Activated T-cell treated with anti-CD3 and anti-CD28 coated beads, Interleukin-2, amount 50 U/mL, for 1 hour (primary cell): ENCODE results near the gene ZNF787.
"Not testable (repeated sequence)": the region's sequence is repeated elsewhere in the genome, so short reads cannot be mapped to it uniquely, and the experiment has no call there.

Experiments
- DNase-seq: peaks from one replicate; pipeline ENCODE4 v3.0.0-alpha.2; 2020

Gene ZNF787

GRCh38 chr19:56121180-56122167, at the start of gene ZNF787:
Gene ZNF787, minus strand, starts transcription at chr19:56121295. Its CDS starts 18,078 bp downstream, at chr19:56103217.
- DNase-seq: peak; percentile 99

GRCh38 chr19:56170261-56170660, 49.2 kb upstream of the ZNF787 start:
- no peak for DNase-seq

GRCh38 chr19:56167064-56167578, 46.0 kb upstream of the ZNF787 start:
- no peak for DNase-seq

DNA sequence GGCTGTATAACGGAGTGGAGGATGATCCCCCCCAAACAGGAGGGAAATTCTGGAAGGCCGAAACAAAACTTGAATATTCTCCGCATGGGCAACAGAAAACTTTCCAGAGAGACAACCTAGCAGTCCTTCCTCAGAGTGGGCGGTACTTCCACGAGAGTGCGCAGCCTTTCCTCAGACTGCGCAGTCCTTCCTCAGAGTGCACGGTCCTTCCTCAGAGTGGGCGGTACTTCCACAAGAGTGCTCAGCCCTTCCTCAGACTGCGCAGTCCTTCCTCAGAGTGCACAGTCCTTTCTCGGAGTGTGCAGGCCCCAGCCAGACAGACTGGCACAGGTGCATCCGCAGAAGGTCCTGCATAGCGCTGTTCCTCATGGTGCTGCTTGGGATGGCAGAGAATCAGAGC, 42.0 kb upstream of the ZNF787 start:
- no peak for DNase-seq

GRCh38 chr19:56162258-56162657, 41.2 kb upstream of the ZNF787 start:
- DNase-seq: no peak

DNA sequence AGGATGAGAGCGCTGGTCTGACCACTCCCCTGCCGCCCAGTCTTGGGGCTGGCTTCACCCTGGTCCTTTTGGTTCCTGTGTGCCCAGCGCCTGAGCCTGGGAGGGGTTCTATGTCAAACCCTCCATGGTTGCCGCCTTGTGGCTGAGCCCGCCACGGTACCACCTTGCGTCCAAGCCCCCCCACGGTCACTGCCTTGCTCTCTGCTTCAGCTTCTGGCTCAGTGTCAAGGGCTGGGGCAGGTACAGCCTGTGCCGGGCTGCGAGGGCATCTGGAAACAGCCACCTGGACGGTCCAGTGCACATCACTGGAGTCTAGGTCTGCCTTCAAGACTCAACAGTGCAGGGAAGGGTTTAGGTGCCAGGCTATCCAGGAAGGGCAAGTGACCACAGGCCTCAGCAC, 40.4 kb upstream of the ZNF787 start:
- DNase-seq: no peak

- no peak for DNase-seq
Observed at GRCh38 chr19:56159622-56160271, 38.7 kb upstream of the ZNF787 start.

GRCh38 chr19:56159009-56159559, 38.0 kb upstream of the ZNF787 start:
- DNase-seq: no peak

DNA sequence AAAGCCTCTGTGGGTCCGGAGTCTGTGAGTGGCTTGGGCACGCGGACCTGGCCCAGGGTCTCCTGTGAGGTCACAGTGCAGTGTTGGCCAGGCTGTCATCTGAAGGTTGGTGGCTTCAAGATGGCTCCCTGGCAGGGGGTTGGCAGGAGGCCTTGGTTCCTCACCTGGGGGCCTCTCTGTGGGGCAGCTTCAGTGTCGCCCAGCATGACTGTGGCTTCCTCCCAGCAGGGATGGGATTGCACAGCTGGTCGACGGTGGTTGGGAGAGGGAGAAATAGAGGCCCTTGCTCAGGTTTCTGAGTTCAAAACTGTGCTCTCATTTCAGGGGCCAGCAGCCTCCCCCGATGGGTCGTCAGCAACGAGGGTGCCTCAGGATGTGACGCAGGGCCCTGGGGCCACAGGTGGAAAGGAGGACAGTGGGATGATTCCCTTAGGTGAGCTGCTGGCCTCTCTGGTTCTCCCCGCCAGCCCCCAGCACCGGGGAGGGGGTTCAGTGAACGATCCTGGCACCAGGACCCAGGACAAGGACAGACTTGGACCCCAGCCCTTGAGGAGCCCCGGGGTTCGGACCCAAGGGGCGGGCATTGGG, 37.2 kb upstream of the ZNF787 start:
- DNase-seq: no peak

DNA sequence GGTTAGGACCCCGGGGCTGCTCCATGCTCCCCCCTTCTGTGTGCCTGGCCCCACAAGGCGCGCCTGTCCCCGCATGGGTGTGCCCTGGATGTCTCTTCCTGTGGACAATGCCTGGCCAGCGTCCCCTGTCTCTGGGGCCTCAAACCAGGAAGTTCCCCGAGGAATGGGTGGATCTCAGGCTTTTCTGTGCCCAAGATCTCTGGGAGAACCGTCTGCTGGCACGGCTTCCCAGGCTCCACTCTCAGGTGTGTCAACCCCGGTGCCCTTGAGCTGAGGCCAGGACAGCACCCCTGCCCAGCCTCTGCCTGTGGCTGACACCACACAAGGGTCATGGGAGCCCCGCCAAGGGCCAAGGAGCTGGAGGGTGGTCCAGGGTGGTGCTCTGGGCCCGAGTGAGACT, 35.7 kb upstream of the ZNF787 start:
- DNase-seq: no peak

GRCh38 chr19:56155124-56155687, 34.1 kb upstream of the ZNF787 start:
- DNase-seq: no peak

- no peak for DNase-seq
Observed at GRCh38 chr19:56153507-56153906, 32.4 kb upstream of the ZNF787 start.

DNA sequence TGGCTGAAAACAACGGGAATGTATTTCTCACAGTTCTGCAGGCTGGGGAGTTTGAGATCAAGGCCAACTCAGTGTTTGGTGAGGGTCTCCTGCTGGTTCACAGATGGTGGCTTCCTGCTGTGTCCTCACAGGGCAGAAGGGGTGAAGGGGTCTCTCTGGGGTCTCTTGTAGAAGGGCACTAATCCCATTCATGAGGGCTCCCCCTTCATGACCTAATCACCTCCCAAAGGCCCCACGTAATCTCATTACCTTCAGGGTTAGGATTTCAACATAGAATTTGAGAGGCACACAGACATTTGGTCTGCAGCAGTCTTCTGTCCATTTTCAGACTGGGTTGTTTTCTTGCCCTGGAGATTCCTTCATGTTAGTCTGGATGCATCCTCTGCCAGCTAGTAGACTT, 31.5 kb upstream of the ZNF787 start:
- DNase-seq: no peak

- DNase-seq: no peak
Observed at GRCh38 chr19:56150358-56150757, 29.3 kb upstream of the ZNF787 start.

- no peak for DNase-seq
Observed at GRCh38 chr19:56149656-56150038, 28.6 kb upstream of the ZNF787 start.

DNA sequence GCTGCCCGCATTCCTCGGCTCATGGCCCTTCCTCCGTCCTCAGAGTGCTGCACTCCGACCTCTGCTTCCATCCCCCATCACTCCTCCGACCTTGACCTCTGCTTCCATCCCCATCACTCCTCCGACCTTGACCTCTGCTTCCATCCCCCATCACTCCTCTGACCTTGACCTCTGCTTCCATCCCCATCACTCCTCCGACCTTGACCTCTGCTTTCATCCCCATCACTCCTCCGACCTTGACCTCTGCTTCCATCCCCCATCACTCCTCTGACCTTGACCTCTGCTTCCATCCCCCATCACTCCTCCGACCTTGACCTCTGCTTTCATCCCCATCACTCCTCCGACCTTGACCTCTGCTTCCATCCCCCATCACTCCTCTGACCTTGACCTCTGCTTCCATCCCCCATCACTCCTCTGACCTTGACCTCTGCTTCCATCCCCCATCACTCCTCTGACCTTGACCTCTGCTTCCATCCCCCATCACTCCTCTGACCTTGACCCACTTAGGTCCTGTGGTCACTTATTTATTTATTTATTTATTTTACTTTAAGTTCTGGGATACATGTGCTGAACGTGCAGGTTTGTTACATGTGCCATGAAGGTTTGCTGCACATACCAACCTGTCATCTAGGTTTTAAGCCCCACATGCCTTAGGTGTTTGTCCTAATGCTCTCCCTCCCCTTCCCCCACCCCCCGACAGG, 28.0 kb upstream of the ZNF787 start:
- DNase-seq: not testable (repeated sequence)

- no peak for DNase-seq
Observed at GRCh38 chr19:56148096-56148495, 27.0 kb upstream of the ZNF787 start.

DNA sequence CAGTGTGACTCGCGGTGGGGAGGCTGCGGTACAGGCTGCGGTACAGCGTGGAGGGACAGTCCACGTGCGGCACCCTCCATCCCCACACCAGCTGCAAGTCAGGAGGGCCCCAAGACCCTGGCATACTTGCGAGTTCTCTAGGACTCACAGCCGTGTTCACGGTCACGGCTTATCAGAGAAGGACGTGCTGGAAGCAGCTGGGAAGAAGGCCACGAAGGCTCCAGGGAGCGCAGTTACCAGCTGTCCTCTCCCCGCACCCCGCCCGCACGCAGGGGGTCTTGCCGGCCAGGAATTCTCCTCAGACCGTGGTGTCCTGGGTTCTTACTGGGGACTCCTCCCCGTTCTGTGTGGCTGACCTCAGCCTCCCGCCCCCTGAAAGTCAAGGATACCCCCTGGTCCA, 26.2 kb upstream of the ZNF787 start:
- DNase-seq: no peak

GRCh38 chr19:56146904-56147303, 25.8 kb upstream of the ZNF787 start:
- DNase-seq: no peak

DNA sequence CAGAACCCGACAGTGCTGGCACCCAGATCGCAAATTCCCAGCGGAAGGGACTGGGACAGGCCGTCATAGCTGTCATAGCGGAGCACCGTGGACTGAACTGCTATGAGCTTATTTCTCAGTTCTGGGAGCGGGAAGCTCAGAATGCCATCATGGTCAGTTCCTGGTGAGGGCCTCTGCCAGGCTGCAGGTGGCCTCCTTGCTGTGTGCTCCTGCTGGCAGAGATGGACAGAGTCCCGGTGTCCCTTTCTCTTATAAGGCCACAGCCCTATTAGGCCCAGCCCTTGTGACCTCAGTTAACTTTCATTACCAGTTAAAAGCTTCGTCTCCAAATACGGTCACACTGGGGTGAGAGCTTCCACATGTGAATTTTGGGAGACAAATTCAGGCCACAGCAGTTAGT, 24.6 kb upstream of the ZNF787 start:
- DNase-seq: no peak

DNA sequence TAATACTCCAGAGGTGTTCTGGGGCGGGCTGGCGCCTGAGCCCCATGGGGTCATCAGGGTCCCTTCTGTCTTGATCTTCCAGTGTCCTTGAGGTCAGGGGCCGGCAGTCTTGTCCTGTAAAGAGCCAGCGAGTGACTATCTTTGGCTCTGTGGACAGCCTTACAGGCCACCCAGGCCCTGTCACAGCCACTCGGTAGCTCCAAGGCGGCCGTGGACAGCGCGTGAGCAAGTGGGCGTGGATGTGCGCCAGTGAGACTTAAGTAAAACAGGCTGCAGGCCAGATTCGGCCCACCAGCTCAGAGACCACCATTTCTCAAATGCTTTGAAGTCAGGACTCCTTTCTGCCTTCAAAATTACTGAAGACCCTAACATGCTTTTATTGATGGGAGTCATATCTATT, 23.7 kb upstream of the ZNF787 start:
- DNase-seq: no peak

DNA sequence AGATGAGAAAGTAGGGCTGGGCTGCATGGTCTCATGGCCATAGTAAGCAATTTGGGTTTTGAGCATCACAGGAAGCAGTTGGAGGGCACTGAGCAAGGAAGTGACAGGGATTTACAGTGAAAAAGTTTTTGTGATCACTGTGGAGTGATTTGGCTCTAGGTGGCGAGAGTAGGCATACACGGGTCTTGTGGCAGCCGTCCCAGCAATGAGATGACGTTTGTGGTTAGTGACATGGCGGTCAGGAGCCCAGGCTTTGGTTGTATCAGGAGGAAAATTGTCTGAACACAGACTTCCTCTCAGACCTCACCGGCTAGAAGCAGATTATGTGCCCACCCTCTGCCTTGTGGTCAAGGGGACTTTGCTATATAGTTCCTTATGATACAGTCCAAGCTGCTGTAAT, 23.3 kb upstream of the ZNF787 start:
- no peak for DNase-seq
